GM19463 (cell line): ENCODE data around the gene PAOX.
"Not testable (repeated sequence)": the region's sequence is repeated elsewhere in the genome, so short reads cannot be mapped to it uniquely, and the experiment has no call there.

Experiments used
- ATAC-seq: cut with Tn5 transposase; IDR thresholded peaks from one replicate; pipeline ENCODE4 v1.9.1; 2021; ENCODE audit warnings: mild to moderate bottlenecking, moderate library complexity; ENCODE audit not compliant: unreplicated experiment

The PAOX gene

DNA sequence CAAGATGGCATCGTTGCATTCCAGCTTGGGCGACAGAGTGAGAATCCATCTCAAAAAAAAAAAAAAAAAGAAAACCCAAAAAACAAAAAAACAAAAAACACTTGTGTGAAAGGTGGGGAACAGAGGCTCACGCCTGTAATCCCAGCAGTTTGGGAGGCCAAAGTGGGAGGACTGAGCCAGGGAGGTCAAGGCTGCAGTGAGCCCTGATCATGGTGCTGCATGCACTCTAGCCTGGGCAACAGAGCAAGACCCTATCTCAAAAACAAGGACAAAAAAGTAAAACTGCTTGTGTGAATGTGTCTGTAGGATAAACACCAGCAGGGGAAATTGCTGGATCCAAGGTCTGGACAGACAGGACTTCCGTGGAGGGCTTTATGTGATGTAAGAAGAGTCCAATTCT lies 4.5 kb downstream of the PAOX start:
- no peak for ATAC-seq

DNA sequence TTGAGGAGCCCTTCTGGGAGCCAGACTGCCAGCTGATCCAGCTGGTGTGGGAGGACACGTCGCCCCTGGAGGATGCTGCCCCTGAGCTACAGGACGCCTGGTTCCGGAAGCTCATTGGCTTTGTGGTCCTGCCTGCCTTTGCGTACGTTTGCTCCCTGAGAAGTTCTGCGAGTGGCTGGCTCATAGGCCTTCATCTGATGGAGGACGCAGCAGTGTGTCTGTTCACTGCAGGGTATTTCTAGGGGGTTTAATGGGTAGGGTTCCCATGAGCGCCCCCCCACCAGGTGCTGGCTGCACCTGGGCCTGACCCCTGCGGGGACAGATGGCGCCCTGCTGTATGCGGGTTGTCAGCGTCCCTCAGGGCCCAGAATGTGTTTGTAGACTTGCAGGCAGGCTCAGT lies 5.0 kb downstream of the PAOX start:
- no peak for ATAC-seq

DNA sequence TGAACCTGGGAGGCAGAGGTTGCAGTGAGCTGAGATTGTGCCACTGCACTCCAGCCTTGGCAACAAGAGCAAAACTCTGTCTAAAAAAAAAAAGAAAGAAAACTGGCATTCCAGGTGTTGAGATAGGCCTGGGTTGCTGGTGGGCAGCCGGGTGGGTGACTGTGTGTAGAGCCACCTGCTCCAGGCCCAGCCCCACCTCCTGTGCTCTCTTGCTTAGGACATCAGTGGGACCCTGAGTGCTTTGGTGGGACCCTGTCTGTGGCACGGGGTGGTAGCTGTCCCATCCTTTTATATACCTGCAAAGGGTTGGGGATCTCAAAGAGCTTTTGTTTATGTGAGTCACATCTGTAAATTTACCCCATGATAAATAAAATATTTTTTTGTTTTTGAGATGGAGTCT lies 6.2 kb downstream of the PAOX start:
- no peak for ATAC-seq

DNA sequence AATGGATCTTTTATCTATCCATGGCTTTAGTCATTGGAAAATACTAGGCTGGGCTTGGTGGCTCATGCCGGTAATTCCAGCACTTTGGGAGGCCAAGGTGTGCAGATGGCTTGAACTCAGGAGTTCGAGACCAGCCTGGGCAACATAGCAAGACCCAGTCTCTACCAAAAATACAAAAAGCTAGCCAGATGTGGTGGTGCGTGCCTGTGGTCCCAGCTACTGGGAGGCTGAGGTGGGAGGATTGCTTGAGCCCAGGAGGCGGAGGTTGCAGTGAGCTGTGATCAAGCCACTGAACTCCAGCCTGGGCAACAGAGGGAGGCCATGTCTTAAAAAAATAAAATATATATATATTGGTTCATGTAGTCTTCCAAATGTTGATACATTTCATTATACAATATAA lies 7.9 kb downstream of the PAOX start:
- ATAC-seq, result not testable (repeated sequence)

DNA sequence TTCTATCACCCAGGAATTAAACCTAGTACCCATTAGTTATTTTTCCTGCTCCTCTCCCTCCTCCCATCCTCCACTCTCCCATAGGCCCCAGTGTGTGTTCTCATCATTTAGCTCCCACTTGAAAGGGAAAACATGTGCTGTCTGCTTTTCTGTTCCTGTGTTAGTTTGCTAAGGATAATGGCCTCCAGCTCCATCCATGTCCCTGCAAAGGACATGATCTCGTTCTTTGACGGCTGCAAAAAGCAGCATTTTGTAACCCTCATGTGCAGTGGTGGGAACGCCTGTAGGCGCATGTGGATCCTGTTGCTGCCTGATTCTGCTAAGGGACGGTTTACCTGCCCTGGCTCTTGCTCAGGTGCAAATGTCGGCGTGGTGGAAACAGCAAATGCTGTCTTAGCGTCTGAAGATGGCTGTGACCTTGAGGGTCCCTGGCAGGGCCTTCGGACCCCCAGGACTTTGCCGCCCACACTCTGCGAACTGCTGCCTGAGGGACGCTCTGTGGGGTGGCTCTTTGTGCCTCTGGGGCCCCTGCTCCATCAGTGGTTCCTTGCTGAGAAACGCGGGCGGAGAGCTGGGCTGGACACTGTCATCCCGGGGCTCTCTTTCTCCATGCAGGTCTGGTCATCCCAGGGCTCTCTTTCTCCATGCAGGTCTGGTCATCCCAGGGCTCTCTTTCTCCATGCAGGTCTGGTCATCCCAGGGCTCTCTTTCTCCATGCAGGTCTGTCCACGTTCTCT lies 9.3 kb downstream of the PAOX start:
- no peak for ATAC-seq

DNA sequence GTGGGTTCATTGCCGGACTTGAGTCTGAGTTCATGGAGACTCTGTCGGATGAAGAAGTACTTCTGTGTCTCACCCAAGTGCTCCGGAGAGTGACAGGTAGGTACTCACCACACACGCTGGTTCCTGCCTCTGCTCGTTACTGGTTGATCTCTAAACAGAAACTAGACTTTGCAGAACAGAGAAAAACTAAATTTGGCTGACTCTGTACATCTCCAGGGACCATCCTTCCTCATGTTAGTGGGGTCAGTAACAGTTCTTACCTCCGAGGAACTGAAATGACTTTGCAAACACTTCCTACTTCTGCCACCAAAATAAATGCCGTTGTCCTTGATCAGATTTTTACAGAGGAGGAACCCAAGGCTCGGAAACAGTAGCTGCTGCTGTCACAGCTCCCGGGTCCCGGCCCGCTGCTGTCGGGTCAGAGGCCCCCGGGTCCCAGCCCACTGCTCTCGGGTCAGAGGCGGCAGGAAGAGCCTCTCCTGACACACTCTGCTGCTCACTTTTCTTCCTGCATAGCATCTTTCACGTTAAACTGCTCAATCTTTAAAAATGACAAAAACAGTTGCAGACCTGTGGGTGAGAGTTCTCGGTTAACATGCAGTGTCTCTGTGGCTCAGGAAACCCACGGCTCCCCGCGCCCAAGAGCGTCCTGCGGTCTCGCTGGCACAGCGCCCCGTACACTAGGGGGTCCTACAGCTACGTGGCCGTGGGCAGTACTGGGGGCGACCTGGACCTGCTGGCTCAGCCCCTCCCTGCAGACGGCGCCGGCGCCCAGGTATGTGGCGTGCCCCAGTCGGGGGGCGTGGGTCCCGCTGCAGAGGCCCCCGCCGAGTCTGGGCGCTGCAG lies 10.1 kb downstream of the PAOX start:
- peak; percentile 78 for ATAC-seq

DNA sequence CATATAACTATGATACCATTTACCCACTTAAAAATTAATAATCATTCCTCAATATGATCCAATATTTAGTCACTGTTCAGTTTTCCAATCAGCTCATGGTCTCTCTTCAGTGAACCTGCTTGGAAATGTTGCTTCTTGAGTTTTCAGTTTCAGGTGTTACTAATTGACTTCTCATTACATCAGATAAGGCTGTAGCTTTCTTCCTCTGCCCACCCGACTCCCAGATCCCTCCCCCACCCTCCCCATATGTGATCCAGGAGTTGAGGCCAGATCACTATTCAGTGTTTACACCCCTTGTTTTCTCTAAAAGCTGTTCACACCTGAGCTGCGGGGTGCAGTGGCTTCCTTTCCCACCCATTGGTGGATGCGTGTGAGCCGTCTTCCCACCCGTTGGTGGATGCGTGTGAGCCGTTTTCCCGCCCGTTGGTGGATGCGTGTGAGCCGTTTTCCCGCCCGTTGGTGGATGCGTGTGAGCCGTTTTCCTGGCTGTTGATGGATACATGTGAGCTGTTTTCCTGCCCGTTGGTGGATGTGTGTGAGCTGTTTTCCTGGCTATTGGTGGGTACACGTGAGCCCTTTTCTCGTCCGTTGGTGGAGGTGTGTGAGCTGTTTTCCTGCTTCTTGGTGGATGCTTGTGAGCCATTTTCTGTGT lies 11.7 kb downstream of the PAOX start:
- ATAC-seq, result no peak

DNA sequence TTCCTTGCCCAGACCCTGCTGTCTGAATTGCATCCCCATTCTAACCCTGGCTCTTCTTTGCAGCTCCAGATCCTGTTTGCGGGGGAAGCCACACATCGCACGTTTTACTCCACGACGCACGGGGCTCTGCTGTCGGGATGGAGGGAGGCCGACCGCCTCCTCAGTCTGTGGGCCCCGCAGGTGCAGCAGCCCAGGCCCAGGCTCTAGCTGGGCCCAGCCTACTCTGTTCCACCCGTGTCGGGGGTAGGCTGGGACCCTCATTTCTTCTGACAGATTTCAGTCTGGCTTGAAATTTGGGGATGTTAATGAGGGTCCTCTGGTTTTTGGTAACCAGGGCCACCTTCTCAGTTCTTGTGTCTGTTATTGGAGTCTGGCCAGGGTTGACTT lies 12.2 kb downstream of the PAOX start:
- ATAC-seq, result no peak

DNA sequence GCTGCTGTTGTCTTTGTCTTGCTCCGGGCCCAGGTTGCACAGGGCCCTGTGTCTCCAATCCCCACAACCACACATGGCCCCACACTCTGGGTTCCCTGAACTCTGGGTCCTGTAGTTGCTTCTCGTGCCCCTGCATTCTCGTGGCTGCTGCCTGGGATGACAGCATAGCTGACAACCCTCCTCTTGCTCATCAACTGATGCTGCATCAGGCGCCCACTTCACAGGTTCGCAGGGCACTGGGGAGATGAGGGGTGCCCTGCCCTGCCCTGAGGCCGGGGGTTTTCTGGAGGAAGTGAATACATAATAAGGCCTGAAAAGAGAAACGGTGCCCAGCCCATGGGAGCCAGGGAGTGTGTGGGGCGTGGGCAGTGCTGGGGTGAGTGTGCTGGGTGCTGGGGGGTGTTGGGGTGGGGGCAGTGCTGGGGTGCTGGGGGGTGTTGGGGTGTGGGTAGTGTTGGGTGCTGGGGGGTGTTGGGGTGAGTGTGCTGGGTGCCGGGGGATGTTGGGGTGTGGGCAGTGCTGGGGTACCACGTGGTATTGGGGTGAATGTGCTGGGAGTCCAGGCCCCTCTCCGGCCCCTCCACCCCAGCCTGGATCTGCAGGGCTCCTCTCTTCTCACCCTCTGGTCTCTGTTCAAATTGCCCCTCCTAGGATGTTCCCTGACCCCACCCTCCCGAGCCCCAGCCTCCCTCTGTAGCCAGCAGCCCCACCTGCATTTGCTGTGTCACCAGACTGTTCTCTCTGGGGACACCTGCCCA lies 12.9 kb downstream of the PAOX start:
- no peak for ATAC-seq

DNA sequence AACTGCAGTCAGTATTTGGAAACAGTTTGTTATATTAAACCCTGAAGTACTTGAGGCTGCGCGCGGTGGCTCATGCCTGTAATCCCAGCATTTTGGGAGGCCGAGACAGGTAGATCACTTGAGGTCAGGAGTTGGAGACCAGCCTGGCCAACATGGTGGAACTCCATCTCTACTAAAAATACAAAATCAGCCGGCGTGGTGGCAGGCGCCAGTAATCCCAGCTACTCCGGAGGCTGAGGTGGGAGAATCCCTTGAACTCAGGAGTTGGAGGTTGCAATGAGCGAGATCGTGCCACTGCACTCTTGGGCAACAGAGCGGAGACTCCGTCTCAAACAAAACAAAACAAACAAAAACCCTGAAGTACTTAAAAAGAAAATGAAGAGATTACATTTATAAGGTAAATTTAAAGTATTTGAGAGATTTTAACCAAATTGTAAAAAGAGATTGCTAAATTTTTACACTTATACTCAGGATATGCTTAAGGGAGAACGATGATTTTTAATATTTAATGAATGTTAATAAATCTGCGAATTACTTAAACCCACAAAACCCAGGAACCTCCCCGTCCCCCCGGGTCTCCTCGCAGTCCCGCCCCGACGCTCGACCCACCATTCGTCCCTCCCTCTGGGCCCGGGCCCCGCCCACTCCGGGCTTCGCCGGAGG lies 14.5 kb downstream of the PAOX start:
- no peak for ATAC-seq

DNA sequence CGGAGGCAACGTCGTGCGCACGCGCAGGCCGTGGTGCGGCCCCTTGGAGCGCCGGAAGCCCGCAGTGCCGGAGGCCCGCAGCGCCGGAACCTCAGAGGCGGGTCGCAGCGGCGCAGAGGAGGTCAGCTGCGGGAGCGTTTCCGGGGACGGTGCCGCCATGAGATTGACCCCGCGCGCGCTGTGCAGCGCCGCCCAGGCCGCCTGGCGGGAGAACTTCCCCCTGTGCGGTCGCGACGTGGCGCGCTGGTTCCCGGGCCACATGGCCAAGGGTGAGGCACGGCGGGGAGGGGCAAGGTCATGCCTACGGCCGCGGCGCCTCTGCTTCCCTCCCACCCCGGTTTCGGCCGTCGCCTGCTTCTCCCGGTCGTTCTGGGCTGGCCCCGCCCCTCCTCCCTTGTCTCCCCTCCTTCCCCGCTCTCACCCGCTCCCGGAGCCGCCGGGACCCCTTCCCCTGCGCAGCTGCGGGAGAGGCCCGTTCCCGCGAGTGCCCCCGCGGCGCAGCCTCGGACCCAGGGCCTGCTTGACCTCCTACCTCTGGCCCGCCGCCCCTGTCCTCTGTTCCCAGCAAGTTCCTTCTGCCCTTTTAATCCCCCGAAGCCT lies 15.1 kb downstream of the PAOX start, which contains the start of gene MTG1:
MTG1 (plus strand) TSS at position 94 of the 600 bp plus-strand sequence; CDS start at position 158, 64 bp downstream.
- ATAC-seq, result peak; percentile 65

DNA sequence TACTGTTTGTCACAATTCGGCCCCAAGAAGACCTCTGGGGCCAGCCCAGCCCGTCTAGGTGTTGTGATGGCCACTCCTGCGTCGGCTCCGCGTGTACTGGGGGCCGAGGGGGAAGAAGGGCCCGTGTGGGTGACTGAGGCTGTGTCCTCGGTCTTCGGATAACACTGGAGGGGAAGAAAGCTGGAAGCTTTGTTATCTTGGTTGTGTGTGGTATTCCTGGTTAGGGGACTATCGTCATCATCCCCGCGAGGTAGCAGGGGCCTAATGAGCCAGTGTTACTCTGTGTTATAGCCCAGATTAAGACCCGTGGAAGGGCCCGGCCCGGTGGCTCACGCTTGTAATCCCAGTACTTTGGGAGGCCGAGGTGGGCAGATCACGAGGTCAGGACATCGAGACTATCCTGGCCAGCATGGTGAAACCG lies 15.7 kb downstream of the PAOX start:
- ATAC-seq, result no peak

DNA sequence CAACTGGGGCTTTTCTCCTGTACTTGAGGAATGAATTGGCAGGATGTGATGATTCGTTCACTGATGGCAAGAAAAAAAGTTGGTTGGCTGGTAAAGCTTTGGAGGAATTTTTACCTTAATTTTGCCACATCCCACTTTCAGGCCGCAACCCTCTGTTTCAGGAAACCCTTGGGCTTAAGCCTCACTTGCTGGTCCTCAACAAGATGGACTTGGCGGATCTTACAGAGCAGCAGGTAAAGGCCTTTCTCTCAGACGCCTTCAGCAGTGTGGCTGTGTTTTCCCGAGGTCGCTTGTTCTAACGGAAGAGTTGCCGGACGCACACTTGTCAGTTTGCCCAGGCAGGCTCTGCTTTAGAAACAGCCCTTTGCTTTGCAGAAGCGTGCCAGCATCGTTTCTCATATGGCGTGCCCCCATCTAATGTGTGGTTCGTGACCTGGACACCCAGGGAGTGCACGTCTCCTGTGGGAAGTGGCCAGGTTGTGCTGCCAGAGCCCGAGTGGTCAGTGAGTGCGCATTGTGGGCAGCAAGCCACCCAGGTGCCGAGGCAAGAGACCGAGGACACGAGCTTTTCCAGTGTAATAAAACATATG lies 17.1 kb downstream of the PAOX start:
- ATAC-seq, result no peak

DNA sequence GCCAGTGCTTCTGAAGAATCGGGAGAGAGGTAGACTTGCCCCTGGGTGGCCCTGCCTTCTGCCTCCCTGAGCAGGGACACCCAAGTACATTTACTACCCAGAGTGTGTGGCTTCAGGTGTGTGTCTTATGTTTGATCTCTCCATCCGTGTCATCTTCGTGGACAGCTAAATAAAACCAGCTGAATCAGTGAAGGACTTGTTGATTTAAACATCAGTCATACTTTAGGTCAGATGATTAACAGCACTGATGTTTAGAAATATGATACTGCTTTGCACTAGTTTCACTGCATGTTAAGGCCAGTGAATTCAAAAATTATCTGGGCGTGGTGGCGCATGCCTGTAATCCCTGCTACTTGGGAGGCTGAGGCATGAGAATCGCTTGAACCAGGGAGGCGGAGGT lies 18.9 kb downstream of the PAOX start:
- no peak for ATAC-seq

DNA sequence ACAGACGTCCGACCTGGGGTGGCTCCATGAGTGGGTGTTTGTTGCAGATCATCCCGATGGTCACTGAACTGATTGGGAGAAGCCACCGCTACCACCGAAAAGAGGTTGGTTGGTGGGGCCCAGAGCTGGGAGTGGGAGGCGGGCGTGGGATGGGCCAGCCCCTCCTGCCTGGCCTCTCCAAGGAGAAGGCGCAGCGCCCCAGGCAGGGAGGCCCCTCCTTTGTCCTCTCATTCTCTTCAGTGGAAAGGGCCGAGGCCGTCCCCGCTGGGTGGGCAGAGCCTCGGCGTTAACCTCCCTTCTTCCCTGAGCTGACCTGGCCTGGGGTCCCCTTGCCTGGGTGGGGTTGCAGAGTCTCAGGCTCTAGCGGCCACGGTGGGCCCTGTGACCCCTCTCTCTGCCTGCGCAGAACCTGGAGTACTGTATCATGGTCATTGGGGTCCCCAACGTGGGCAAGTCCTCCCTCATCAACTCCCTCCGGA lies 20.1 kb downstream of the PAOX start:
- ATAC-seq, result no peak

DNA sequence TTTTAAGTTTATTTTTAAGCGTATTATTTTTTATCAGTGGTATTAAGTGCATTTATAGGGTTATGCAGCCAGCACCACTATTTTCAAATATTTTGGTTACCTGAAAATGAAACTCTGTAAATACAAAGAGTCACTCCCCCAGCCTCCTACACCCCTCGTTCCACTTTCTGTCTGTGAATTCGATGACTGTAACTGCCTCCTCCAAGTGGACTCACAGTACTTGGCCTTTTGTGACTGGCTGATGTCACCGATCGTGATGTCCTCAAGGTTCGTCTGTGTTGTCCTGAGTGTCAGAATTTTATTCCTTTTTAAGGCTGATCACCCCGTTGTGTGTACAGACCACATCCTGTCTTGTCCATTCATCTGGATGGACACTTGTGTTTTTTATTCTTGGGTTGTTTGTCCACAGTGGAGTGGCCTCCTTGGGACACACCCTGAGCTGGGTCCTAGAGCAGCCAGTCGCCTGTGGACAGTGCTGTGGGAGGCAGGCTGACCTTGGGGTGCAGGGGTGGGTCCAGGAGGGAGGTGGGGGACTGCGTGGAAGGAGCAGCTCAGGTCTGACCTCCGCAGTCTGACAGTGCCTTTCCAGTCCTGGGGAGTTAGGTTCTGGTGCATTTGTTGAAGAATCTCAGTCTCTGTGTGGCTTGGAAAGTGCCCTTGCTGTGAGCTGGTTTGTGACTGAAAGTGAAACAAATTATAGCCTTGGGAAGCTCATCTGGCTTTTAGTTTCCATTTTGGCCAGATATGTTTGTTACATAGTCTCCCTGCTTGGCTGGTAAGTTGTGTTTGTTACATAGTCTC lies 21.8 kb downstream of the PAOX start:
- ATAC-seq, result peak; percentile 85

DNA sequence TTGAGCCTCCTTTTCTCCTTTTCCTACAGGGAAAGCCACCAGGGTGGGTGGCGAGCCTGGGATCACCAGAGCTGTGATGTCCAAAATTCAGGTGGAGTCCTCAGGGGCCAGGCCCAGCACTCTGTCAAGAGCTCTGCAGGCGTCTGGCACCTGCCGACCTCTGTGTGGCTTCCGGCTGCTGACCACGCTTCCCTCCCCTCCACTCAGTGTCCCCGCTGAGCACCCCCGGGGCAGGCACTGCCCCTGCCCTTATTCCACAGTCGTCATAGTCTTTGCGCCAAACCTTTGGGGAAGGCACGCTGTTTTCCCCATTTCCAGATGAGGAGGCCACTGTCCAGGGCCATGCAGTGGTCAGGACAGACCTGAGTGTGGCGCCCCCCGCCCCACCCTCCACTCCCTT lies 22.4 kb downstream of the PAOX start:
- ATAC-seq, result peak; percentile 18

DNA sequence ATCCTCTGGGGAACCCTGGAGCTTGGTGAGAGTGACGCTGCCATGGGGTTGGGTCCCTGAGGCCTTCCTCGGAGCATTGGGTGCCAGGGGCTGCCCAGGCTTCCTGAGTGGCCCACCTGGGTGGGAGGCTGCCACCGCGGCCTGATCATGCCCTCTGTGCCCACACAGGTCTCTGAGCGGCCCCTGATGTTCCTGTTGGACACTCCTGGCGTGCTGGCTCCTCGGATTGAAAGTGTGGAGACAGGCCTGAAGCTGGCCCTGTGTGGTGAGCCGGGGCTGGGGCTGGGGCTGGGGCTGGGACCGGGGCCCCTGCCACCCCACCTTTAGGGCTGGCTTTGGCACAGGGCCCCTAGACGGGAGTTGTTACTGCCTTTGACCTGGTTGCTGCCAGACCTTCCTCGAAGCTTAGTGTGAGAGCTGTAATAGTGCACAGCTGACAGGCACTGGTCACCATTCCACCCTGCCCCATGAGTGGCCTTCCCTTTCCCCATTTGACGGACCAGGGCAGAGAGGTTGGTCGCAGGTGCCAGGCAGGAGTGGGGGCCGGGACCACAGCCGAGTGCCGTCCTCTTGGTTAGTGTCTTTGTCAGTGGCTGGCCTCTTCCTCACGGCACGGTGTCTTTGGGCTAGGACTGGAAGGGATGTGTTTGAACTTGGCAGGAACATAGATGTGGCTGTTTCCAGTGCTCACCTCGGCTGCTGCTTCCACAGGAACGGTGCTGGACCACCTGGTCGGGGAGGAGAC lies 23.1 kb downstream of the PAOX start:
- no peak for ATAC-seq
